Cardiac muscle cell (in vitro differentiated cells and primary cell): ENCODE results near the gene LINC00305. TPM values are rescaled to one million over a fixed set of nuclear protein-coding genes. Genes with fewer than 3 reads are reported as not detected.

Source experiments
- DNase-seq, 2 donors: peaks; one replicate each; pipeline versions ENCODE4 v3.0.0 to v3.0.0-alpha.2; 2010 to 2017; ENCODE audit warnings: low read depth in 1 of 2, low spot score in 1 of 2
- H3K27ac ChIP-seq: fragments of 200-600 bp; sonication (generic); 2 replicates; pipeline ENCODE4 v1.5.1; 2016
- H3K27me3 ChIP-seq: fragments of 200-600 bp; sonication (generic); 2 replicates; pipeline ENCODE4 v1.6.0; 2016; ENCODE audit warnings: control low read depth
- H3K36me3 ChIP-seq: fragments of 200-600 bp; sonication (generic); 2 replicates; pipeline ENCODE4 v1.5.1; 2016; ENCODE audit warnings: control low read depth
- H3K4me1 ChIP-seq: fragments of 200-600 bp; sonication (generic); 2 replicates; pipeline ENCODE4 v1.8.1; 2017; ENCODE audit warnings: low read depth, mild to moderate bottlenecking, mixed run types
- H3K4me3 ChIP-seq: fragments of 200-600 bp; sonication (generic); 2 replicates; pipeline ENCODE4 v1.5.1; 2016; ENCODE audit warnings: mild to moderate bottlenecking
- H3K9me3 ChIP-seq: fragments of 200-600 bp; sonication (generic); 2 replicates; pipeline ENCODE4 v1.5.1; 2017; ENCODE audit warnings: low read depth, mild to moderate bottlenecking, control low read depth
- CTCF ChIP-seq: IDR thresholded peaks from 2 replicates; pipeline ENCODE4 v1.5.1; 2012; ENCODE audit warnings: low read depth, mild to moderate bottlenecking, low read length
- polyA plus RNA-seq: library from polyadenylated mRNA; unstranded; fragments of >200 nt; fragmentation: Nextera tagmentation; extraction: Ambion mirVana; gene quantifications from 2 replicates; pipeline ENCODE4 v1.2.1, GENCODE V29; 2016
- total RNA-seq: library from RNA; depleted of rRNA; stranded (reverse); fragments of >200 nt; gene quantifications from 2 replicates; pipeline ENCODE4 v1.2.3, GENCODE V29; 2016

LINC00305 gene
- total and polyA plus RNA-seq, 2 experiments from 2014 or later = 2.3 TPM; not detected in 1

- no peak overlapping the region for H3K4me3 ChIP-seq
- no peak for TF ChIP-seq CTCF
- H3K36me3 ChIP-seq = no peaks in the 10 kb centered on the region
- DNase-seq = no peak
- peaks cover 14% of the 10 kb centered on the region for H3K4me1 ChIP-seq
- H3K27ac ChIP-seq = no peak overlapping the region
- H3K9me3 ChIP-seq = no peaks in the 10 kb centered on the region
- H3K27me3 ChIP-seq = no peaks in the 10 kb centered on the region
These were observed 30.7 kb upstream of the LINC00305 start for GRCh38 chr18:64179556-64180080.

- no peaks in the 10 kb centered on the region for H3K27me3 ChIP-seq
- H3K4me1 ChIP-seq = peaks cover 14% of the 10 kb centered on the region
- H3K9me3 ChIP-seq = no peaks in the 10 kb centered on the region
- H3K4me3 ChIP-seq = no peak overlapping the region
- no peak for TF ChIP-seq CTCF
- DNase-seq = no peak
- no peak overlapping the region for H3K27ac ChIP-seq
- no peaks in the 10 kb centered on the region for H3K36me3 ChIP-seq
These were observed 30.0 kb upstream of the LINC00305 start for GRCh38 chr18:64178860-64179259.

- TF ChIP-seq CTCF = no peak
- no peak overlapping the region for H3K4me3 ChIP-seq
- peaks cover 12% of the 10 kb centered on the region for H3K4me1 ChIP-seq
- H3K27ac ChIP-seq = no peak overlapping the region
- no peaks in the 10 kb centered on the region for H3K9me3 ChIP-seq
- H3K27me3 ChIP-seq = no peaks in the 10 kb centered on the region
- H3K36me3 ChIP-seq = no peaks in the 10 kb centered on the region
- DNase-seq = no peak
These were observed 26.5 kb upstream of the LINC00305 start for GRCh38 chr18:64175432-64175831.

- Histone ChIP-seq H3K4me1 (no peaks in the 10 kb centered on the region), H3K9me3 (no peaks in the 10 kb centered on the region), H3K4me3 (no peak overlapping the region), H3K36me3 (no peaks in the 10 kb centered on the region), H3K27ac (no peak overlapping the region), H3K27me3 (no peaks in the 10 kb centered on the region)
- no peak for TF ChIP-seq CTCF
- no peak for DNase-seq
These were observed 22.7 kb upstream of the LINC00305 start for GRCh38 chr18:64171576-64171975.

GRCh38 chr18:64167408-64167925 is 18.6 kb upstream of the LINC00305 start:
- H3K27me3 ChIP-seq = no peaks in the 10 kb centered on the region
- H3K36me3 ChIP-seq = no peaks in the 10 kb centered on the region
- DNase-seq = no peak
- no peak overlapping the region for H3K4me3 ChIP-seq
- H3K4me1 ChIP-seq = peaks cover 4% of the 10 kb centered on the region
- no peaks in the 10 kb centered on the region for H3K9me3 ChIP-seq
- no peak for TF ChIP-seq CTCF
- no peak overlapping the region for H3K27ac ChIP-seq
